ENCODE results near the gene AZIN2. TPM values are rescaled to one million over a fixed set of nuclear protein-coding genes. Genes with fewer than 3 reads are reported as not detected.

Gene AZIN2
- total and polyA plus RNA-seq, 2 of the 13 experiments (the other 11 are each of a cell fraction or from before 2014, with no cell fraction given) = 1.7 to 3.5 TPM

- POLR2A ChIA-PET = no interaction called here
- BruUV-seq (replicated peaks) = no TSS peak
- TF ChIP-seq ZNF225 (CRISPR knock-in tag; IDR thresholded peaks at IDR 0.05) (no peak), NFYB (CRISPR knock-in tag; IDR thresholded peaks at IDR 0.05) (no peak), HOMEZ (CRISPR knock-in tag; IDR thresholded peaks at IDR 0.05; ENCODE audit: low read depth) (no peak), HOXD1 (CRISPR knock-in tag; IDR thresholded peaks at IDR 0.05) (no peak), ZMYM3 (CRISPR knock-in tag; IDR thresholded peaks at IDR 0.05) (no peak), BRD4 (CRISPR knock-in tag; IDR thresholded peaks at IDR 0.05) (no peak)
- no peaks in the 10 kb centered on the region for H3K9me3 ChIP-seq (ENCODE audit: low read length)
- H3K4me1 ChIP-seq (ENCODE audit: insufficient read depth, low read length) = no peaks in the 10 kb centered on the region
- CTCF ChIA-PET (ENCODE audit: low intra/inter-chr PET ratio, low total read pairs) = no interaction called here
- no peaks in the 10 kb centered on the region for H4K20me1 ChIP-seq (ENCODE audit: insufficient read depth, low read length)
- H3K4me2 ChIP-seq (ENCODE audit: low read depth, low read length) = no peak overlapping the region
- WGBS (ENCODE audit: low lambda C conversion rate) = 64% methylated on average over 4 of the region's 6 CpGs
- H3K9ac ChIP-seq (ENCODE audit: insufficient read depth, low read depth, low read length) = no peak overlapping the region
- ATAC-seq = no peak
- no peak overlapping the region for H2AFZ ChIP-seq (ENCODE audit: low read length)
- H3K79me2 ChIP-seq (ENCODE audit: insufficient read depth, low read length) = no peaks in the 10 kb centered on the region
- no peak overlapping the region for H3K27ac ChIP-seq (ENCODE audit: extremely low read length, insufficient read depth, low read length)
- in situ Hi-C loops (cut with HindIII; ENCODE audit: extremely low pct_ligation_motif_present, low pct_unique_long_range_greater_than_20kb) = no loop called here
- FAIRE-seq = no peak
- no peak for DNase-seq (ENCODE audit: low spot score)
- no peak overlapping the region for H3K4me3 ChIP-seq (replicated peaks in 1 of 3; ENCODE audit: insufficient read depth in 1 of 3, low read depth in 2 of 3, low read length in 3 of 3)
- intact Hi-C loops (cut with micrococcal nuclease; ENCODE audit: unreplicated experiment) = no loop called here
- H3K36me3 ChIP-seq (replicated peaks in 1 of 2; ENCODE audit: control insufficient read depth in 1 of 2, insufficient read depth in 2 of 2, low read length in 2 of 2) = no peaks in the 10 kb centered on the region
- no peaks in the 10 kb centered on the region for H3K27me3 ChIP-seq (ENCODE audit: control insufficient read depth in 1 of 2, insufficient read depth in 2 of 2, low read length in 2 of 2)
Observed at GRCh38 chr1:33165809-33166208, 84.9 kb downstream of the AZIN2 start.

DNA sequence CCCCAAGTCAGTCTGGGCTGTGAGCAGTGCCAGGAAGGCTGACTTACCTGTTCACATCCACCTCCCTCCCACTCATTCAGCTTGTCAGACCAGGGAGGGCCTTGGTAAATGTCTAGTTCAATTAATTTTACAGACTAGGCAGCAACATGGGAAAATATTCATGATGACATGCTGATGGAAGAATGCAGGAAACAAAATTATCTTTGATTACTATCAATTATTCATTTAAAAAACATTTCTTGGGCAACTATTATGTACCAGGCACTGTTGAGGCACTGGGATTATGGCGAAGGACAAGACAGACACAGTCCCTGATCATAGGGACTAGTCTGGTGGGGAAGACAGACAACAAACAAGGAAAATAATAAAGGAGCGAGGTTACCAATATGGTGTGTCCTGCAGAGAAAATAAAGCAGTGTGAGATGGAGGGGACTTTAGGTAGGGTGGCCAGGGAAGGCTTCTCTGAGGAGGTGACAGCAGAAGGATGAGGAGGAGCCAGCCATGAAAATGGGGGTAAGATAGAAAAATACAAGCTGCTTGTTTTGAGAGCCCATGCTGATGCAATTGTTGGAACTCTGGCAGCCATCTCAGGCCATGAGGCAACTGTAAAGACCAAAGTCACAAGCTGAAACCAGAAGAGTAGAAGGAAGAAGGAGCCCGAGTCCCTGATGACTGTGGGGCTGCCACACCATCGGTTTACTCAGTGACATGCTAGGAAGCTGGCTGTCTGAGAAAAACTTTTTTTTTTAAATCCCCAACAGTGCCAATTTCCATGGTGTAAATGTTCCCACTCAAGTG lies 86.9 kb downstream of the AZIN2 start:
- no peak for TF ChIP-seq KLF15 (CRISPR knock-in tag; IDR thresholded peaks at IDR 0.05; ENCODE audit: borderline replicate concordance)
- no peak for TF ChIP-seq YEATS4 (CRISPR knock-in tag; IDR thresholded peaks at IDR 0.05; ENCODE audit: borderline replicate concordance)
- no peak for TF ChIP-seq HNRNPLL (IDR thresholded peaks at IDR 0.05; ENCODE audit: low read depth, low read length, poor library complexity, severe bottlenecking)
- DNase-seq (ENCODE audit: low spot score) (no peak), FAIRE-seq (no peak), ATAC-seq (no peak)
- H4K20me1 ChIP-seq (ENCODE audit: insufficient read depth, low read length) = no peaks in the 10 kb centered on the region
- H3K79me2 ChIP-seq (ENCODE audit: insufficient read depth, low read length) = no peaks in the 10 kb centered on the region
- intact Hi-C loops (cut with micrococcal nuclease; ENCODE audit: unreplicated experiment) (no loop called here), in situ Hi-C loops (cut with HindIII; ENCODE audit: extremely low pct_ligation_motif_present, low pct_unique_long_range_greater_than_20kb) (no loop called here)
- 82% methylated on average over 4 of the region's 4 CpGs for WGBS (ENCODE audit: low lambda C conversion rate)
- H3K9ac ChIP-seq (ENCODE audit: insufficient read depth, low read depth, low read length) = no peak overlapping the region
- BruUV-seq (replicated peaks) = no TSS peak
- H3K9me3 ChIP-seq (ENCODE audit: low read length) = no peaks in the 10 kb centered on the region
- H3K27me3 ChIP-seq (ENCODE audit: control insufficient read depth in 1 of 2, insufficient read depth in 2 of 2, low read length in 2 of 2) = no peaks in the 10 kb centered on the region
- no peaks in the 10 kb centered on the region for H3K4me1 ChIP-seq (ENCODE audit: insufficient read depth, low read length)
- no peak overlapping the region for H3K4me2 ChIP-seq (ENCODE audit: low read depth, low read length)
- POLR2A ChIA-PET = no interaction called here
- H2AFZ ChIP-seq (ENCODE audit: low read length) = no peak overlapping the region
- CTCF ChIA-PET (ENCODE audit: low intra/inter-chr PET ratio, low total read pairs) = no interaction called here
- no peak overlapping the region for H3K27ac ChIP-seq (ENCODE audit: extremely low read length, insufficient read depth, low read length)
- H3K36me3 ChIP-seq (replicated peaks in 1 of 2; ENCODE audit: control insufficient read depth in 1 of 2, insufficient read depth in 2 of 2, low read length in 2 of 2) = no peaks in the 10 kb centered on the region
- no peak overlapping the region for H3K4me3 ChIP-seq (replicated peaks in 1 of 3; ENCODE audit: insufficient read depth in 1 of 3, low read depth in 2 of 3, low read length in 3 of 3)

All from HepG2 (cell line).